T-helper 2 cell treated with Interferon-gamma antibody and Interleukin-4, amounts not matched to agents 5 μg/mL and 100 μg/mL, for 36 hours (primary cell): Measurements from ENCODE around the gene CHCHD10.
"Not testable (repeated sequence)": the region's sequence is repeated elsewhere in the genome, so short reads cannot be mapped to it uniquely, and the experiment has no call there.

ENCODE experiments used
- DNase-seq: peaks from one replicate; pipeline ENCODE4 v3.0.0; 2021; ENCODE audit warnings: low spot score
- H3K27ac Mint-ChIP-seq: one replicate; pipeline ENCODE4 v1.8.0; 2021; ENCODE audit warnings: mild to moderate bottlenecking, mixed read lengths
- H3K27me3 Mint-ChIP-seq: one replicate; pipeline ENCODE4 v1.8.0; 2021; ENCODE audit warnings: low read depth, mixed read lengths
- H3K36me3 Mint-ChIP-seq: one replicate; pipeline ENCODE4 v1.8.0; 2021; ENCODE audit warnings: low read depth, mixed read lengths
- H3K4me1 Mint-ChIP-seq: one replicate; pipeline ENCODE4 v1.8.0; 2021; ENCODE audit warnings: low read depth, mixed read lengths
- H3K4me3 Mint-ChIP-seq: one replicate; pipeline ENCODE4 v1.8.0; 2022; ENCODE audit warnings: mild to moderate bottlenecking, moderate library complexity, mixed read lengths
- H3K9me3 Mint-ChIP-seq: one replicate; pipeline ENCODE4 v1.8.0; 2021; ENCODE audit warnings: mixed read lengths

CHCHD10 gene

DNA sequence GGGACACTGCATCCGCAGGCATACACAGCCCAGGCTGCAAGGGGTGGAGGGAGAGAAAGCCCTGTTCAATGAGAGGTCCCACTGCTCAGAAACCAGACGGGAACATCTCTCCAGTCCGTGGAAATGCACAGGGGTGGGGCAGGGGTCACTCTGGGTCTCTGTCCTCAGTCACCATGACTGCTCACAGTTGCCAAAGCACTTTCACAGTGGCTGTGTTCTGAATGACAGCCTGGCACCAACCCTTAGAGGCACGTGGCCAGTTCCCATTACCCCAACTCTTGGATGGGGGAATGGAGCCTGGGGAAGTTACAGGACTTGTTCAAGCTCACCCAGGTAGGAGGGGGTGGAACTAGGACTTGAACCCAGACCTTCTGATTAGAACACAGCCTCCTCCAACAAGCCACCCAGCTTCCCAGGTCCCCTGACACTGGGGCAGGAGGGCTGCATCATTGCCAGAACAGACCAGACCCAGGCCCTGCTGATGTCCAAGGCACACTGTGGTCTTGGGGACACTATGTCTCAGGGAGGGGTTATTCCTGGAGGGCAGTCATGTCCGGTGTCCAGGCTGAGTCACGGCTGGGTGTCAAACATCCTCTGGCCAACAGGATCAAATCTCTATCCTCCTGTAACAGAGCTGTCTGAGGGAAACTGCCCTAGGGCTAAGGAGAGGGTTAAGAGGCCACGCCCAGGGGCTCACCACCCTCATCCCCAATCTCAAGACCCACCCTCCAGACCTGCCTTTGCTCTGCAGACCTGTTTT, 25.1 kb downstream of the CHCHD10 start:
- no peaks in the 10 kb centered on the region for H3K4me1 Mint-ChIP-seq

DNA sequence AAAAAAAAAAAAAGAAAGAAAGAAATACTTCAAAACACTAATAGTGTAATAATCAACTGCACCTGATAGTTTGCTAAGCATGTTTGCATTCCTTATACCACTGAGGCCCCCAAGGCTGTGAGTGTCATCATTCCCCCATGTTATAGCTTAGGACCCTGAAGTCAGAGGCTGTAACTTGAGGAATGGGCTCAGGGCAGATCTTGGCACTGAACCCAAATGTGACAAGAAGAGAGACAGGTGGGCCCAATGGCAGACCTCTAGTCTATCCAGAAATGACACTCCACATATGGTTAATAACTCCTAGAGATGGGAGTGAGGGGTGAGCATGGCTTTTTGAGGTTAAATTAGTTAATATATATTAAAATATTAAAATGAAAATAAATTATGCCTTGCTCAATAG, 30.1 kb downstream of the CHCHD10 start:
- Mint-ChIP-seq H3K27ac (no peak overlapping the region), H3K4me3 (no peak overlapping the region), H3K36me3 (no peaks in the 10 kb centered on the region), H3K9me3 (no peaks in the 10 kb centered on the region), H3K4me1 (no peaks in the 10 kb centered on the region), H3K27me3 (no peaks in the 10 kb centered on the region)
- no peak for DNase-seq

More for the DNA sequence above, 25.1 kb downstream of the CHCHD10 start:
- H3K9me3 Mint-ChIP-seq = no peaks in the 10 kb centered on the region
- DNase-seq = no peak
- H3K4me3 Mint-ChIP-seq = no peak overlapping the region
- H3K27me3 Mint-ChIP-seq = no peaks in the 10 kb centered on the region
- H3K27ac Mint-ChIP-seq = no peak overlapping the region
- H3K36me3 Mint-ChIP-seq = peaks cover 22% of the 10 kb centered on the region

DNA sequence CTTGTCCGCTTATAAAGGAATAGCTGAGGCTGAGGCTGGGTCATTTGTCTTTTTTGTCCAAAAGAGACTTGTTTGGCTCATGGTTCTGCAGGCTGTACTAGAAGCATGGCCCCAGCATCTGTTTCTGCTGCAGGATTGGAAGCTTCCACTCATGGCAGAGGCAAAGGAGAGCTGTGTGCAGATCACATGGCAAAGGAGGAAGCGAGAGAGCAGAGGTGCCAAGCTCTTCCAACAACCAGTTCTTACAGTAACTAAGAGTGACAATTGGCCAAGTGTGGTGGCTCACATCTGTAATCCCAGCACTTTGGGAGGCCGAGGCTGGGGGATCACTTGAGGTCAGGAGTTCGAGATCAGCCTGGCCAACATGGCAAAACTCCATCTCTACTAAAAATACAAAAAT, 39.7 kb downstream of the CHCHD10 start:
- not testable (repeated sequence) for DNase-seq, H3K4me1 Mint-ChIP-seq, H3K27ac Mint-ChIP-seq, H3K36me3 Mint-ChIP-seq, H3K4me3 Mint-ChIP-seq, H3K27me3 Mint-ChIP-seq, H3K9me3 Mint-ChIP-seq

DNA sequence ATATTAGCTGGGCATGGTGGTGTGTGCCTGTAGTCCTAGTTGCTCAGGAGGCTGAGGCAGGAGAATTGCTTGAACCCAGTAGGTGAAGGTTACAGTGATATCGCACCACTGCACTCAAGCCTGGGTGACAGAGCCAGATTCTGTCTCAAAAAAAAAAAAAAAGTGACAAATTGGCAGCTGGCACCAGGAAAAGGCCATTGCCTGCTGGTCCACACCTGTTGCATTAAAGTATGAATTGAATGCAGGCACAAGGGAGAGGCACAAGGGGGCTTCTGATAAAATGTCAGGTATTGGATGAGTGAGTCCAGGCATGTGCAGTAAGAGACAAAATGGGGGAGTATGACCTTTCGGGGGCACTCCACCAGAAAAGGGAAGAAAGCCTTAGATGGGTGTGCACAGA, 45.0 kb downstream of the CHCHD10 start:
- Mint-ChIP-seq H3K4me3 (no peak overlapping the region), H3K27me3 (no peaks in the 10 kb centered on the region), H3K9me3 (no peaks in the 10 kb centered on the region), H3K36me3 (no peaks in the 10 kb centered on the region), H3K4me1 (no peaks in the 10 kb centered on the region), H3K27ac (no peak overlapping the region)
- no peak for DNase-seq

DNA sequence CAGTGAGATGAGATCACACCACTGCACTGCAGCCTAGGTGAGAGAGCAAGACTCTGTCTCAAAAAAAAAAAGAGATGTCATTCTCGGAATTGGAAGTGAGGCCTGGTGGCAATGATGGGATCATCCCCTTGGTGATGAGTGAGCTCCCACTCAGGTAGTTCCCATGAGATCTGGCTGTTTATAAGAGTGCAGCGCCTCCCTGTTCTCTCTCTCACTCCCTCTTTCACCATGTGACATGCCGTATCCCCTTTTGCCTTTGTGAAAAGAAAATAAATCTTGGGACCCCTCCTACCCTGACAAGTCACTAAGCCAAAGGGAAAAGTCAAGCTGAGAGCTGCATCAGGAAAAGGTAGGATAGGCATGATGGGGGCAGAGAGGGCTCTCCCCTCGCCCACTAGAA, 45.6 kb downstream of the CHCHD10 start:
- H3K4me1 Mint-ChIP-seq = peaks cover 5% of the 10 kb centered on the region
- no peak overlapping the region for H3K4me3 Mint-ChIP-seq
- DNase-seq = no peak

DNA sequence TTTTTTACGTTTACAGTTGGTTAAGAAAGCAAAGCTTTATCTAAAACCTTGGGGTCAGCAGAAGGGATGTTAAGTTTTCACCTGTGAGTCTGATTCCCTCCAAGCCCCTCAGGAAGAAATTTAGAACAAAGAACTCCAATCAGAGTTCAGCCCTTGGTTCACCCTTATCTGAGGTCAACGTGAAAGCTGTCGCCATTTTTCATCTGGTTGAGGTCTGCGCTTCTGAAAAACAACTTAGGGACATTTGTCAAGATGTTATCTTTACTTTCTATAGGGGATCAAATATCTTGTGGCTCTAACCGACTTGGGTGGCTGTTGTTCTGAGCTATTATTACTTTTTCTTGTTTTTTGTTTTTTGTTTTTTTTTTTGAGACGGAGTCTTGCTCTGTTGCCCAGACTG, 46.9 kb downstream of the CHCHD10 start:
- no peak for DNase-seq
- Mint-ChIP-seq H3K9me3 (no peaks in the 10 kb centered on the region), H3K27ac (no peak overlapping the region), H3K4me3 (no peak overlapping the region), H3K4me1 (peaks cover 7% of the 10 kb centered on the region), H3K27me3 (no peaks in the 10 kb centered on the region), H3K36me3 (no peaks in the 10 kb centered on the region)

More for the DNA sequence above, 45.6 kb downstream of the CHCHD10 start:
- no peaks in the 10 kb centered on the region for H3K27me3 Mint-ChIP-seq
- H3K36me3 Mint-ChIP-seq = no peaks in the 10 kb centered on the region
- H3K9me3 Mint-ChIP-seq = no peaks in the 10 kb centered on the region
- H3K27ac Mint-ChIP-seq = no peak overlapping the region

DNA sequence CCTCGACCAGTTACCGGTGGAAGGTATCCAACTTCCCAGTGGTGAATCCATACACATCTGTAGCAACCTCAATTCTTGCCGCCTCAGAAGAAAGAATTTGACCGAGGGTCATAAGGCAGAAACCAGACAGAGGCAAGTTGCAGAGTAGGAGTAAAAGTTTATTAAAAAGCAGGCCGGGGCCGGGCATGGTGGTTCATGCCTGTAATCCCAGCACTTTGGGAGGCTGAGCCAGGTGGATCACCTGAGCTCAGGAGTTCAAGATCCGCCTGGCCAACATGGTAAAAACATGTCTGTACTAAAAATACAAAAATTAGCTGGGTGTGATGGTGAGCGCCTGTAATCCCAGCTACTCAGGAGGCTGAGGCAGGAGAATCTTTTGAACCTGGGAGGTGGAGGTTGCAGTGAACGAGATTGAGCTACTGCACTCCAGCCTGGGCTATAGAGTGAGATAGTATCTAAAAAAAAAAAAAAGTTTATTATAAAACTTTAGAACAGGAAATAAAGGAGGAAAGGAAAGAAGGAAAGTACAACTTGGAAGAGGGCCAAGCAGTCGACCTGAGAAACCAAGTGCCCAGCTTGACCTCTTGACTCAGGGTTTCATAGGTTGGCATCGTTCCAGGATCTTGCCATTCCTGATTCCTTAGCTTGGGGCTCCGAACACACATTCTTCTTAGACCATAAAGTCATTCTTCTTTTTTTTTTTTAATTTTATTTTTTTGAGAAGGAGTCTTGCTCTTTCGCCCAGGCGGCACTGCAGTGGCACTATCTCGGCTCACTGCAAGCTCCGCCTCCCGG, 49.2 kb downstream of the CHCHD10 start:
- H3K36me3 Mint-ChIP-seq = peaks cover 12% of the 10 kb centered on the region
- no peak for DNase-seq
- no peaks in the 10 kb centered on the region for H3K27me3 Mint-ChIP-seq
- H3K27ac Mint-ChIP-seq = no peak overlapping the region
- peaks cover 14% of the 10 kb centered on the region for H3K4me1 Mint-ChIP-seq
- H3K9me3 Mint-ChIP-seq = no peaks in the 10 kb centered on the region
- H3K4me3 Mint-ChIP-seq = peak overlapping the region; percentile 18

DNA sequence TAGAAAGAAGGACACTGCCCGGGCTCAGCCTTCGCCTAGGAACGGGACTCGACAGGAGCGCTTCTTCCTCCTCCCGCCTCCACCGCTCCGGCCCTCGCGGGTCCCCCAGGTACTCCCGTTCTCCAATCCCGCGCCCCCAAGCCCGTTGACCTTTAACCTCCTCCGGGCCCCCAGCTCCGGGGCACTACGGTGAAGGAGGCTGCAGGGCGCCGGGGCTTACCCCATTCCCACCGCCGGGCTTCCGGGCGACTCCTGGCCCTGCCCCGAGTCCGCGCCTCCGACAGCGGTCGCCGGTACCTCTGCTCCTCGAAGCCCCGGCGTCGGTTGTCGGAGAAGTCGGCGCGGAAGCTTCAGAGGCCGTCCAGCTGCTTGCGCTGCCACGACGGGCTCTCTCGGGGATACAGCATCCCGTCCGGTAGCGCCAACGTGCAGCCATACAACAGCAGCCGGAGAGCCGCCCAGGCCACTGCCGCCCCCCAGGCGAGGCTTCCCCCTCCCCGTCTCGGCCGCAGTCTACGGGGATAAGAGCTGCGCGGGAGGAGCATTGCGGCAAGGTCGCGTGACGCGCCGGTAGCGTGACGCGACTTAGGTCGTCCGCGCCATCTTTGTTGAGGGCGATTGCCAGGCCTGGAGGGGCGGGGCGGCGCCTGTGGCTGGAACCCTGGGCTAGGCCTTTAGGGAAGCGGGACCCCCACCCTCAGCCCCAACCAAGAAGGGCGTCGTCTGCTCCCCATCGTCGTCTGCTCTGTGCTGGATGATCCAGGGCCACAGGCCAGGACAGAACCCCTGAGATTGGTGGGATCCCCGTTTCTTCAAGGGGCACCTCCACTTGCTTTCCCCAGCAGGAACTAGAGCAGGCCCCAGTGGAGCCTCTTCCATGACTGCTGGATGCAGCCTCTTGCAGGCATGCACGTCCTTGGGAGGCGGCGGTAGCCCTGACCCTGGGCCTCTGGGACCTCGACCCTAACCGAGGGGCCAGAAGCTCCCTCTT, 50.7 kb downstream of the CHCHD10 start:
- Mint-ChIP-seq H3K27me3 (no peaks in the 10 kb centered on the region), H3K9me3 (no peaks in the 10 kb centered on the region), H3K4me3 (peak overlapping the region; percentile 75), H3K27ac (peak overlapping the region; percentile 81), H3K36me3 (peaks cover 19% of the 10 kb centered on the region), H3K4me1 (peaks cover 14% of the 10 kb centered on the region)
- DNase-seq = peak; percentile 80
